ENCODE results near the gene CMPK2. TPM values are rescaled to one million over a fixed set of nuclear protein-coding genes. Genes with fewer than 3 reads are reported as not detected.

CMPK2 gene
- total and polyA plus RNA-seq, 9 of the 15 experiments (the other 6 are each of a cell fraction or from before 2014, with no cell fraction given): 2.6 to 10.5 (median 5.0) TPM

DNA sequence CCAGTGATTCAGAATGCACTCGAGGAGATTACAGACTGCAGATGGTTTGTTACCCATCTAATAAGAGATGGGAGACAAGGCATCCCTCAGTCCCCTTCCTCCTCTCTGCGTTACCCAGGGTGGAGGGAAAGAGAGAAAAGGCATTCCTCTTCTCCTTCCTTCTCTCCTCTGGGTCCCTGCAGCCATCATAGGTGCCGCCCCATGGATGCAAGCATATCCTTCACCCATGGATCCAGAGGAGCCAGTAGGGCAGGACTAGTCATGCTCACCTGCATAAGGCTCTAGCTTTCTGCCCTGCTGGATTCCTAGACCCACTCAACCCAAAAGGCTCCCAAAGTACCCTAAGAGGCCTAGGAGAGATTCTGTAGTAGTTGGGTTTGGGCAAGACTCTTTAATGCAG is 20.4 kb downstream of the CMPK2 start (continued):
- TF ChIP-seq BDP1 (IDR thresholded peaks at IDR 0.05; ENCODE audit: insufficient read depth, insufficient read length) (no peak), DIDO1 (tag; IDR thresholded peaks at IDR 0.05; ENCODE audit: low read depth) (no peak), TEAD4 (IDR thresholded peaks at IDR 0.05; ENCODE audit: low read length) (peak; percentile 58), TEAD4 (CRISPR knock-in tag; IDR thresholded peaks at IDR 0.05; ENCODE audit: borderline replicate concordance) (no peak), ZNF77 (CRISPR knock-in tag; IDR thresholded peaks at IDR 0.05) (no peak), FOXP1 (CRISPR knock-in tag; IDR thresholded peaks at IDR 0.05) (no peak), ZMIZ1 (IDR thresholded peaks at IDR 0.05; ENCODE audit: low read depth in 2 of 2, low read length in 2 of 2) (0 out of 4 replicates have a peak, but pooled peaks of 1 of the 2 experiments have one; percentile 26), MAZ (CRISPR knock-in tag; conservative IDR thresholded peaks at IDR 0.05 in 1 of 2, IDR thresholded peaks at IDR 0.05 in 1 of 2) (no peak; a peak in 1 of 4 replicates), SMARCB1 (IDR thresholded peaks at IDR 0.05; ENCODE audit: insufficient read length, low read depth) (no peak), E2F1 (CRISPR knock-in tag; IDR thresholded peaks at IDR 0.05) (no peak), CHAMP1 (IDR thresholded peaks at IDR 0.05) (0 out of 2 replicates have a peak, but pooled peaks have one; percentile 33), ZBTB49 (CRISPR knock-in tag; IDR thresholded peaks at IDR 0.05; ENCODE audit: borderline replicate concordance) (no peak), POLR2AphosphoS2 (IDR thresholded peaks at IDR 0.05; ENCODE audit: low read length) (no peak), HLTF (IDR thresholded peaks at IDR 0.05) (peak; percentile 99), TEAD1 (CRISPR knock-in tag; IDR thresholded peaks at IDR 0.05) (no peak), HIVEP1 (CRISPR knock-in tag; IDR thresholded peaks at IDR 0.05) (no peak), XRCC3 (IDR thresholded peaks at IDR 0.05) (peak; percentile 99), TAF9B (IDR thresholded peaks at IDR 0.05; ENCODE audit: partially characterized antibody) (no peak)
- TF ChIP-seq, protein P1, sequence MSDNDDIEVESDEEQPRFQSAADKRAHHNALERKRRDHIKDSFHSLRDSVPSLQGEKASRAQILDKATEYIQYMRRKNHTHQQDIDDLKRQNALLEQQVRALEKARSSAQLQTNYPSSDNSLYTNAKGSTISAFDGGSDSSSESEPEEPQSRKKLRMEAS (CRISPR knock-in tag; IDR thresholded peaks at IDR 0.05): no peak

All from K562 (cell line).